Measurements from ENCODE around the gene FUBP1.
"Not testable (repeated sequence)": the region's sequence is repeated elsewhere in the genome, so short reads cannot be mapped to it uniquely, and the experiment has no call there.

The FUBP1 gene

GRCh38 chr1:77978969-77979876 is at the start of gene FUBP1:
FUBP1 (minus strand) TSS chr1:77979072; CDS start chr1:77979004, 68 bp downstream.
- DNase-seq (peak; percentile 95), ATAC-seq (replicated peaks) (peak; percentile 77 to 80)
- no peak within 1 kb of the TSS for H3K27ac Mint-ChIP-seq
- peaks cover 16 to 29% of the 10 kb centered on the region in 2 donors for H3K36me3 Mint-ChIP-seq
- no peaks in the 10 kb centered on the region for H3K27me3 Mint-ChIP-seq
- peaks cover 15 to 41% of the 10 kb centered on the region in 2 donors for H3K4me1 Mint-ChIP-seq
- H3K9me3 Mint-ChIP-seq = no peaks in the 10 kb centered on the region
- H3K4me3 Mint-ChIP-seq = no peak within 1 kb of the TSS

- H3K36me3 Mint-ChIP-seq = peaks cover 10 to 13% of the 10 kb centered on the region in 2 donors
- not testable (repeated sequence) for H3K27me3 Mint-ChIP-seq; H3K9me3 Mint-ChIP-seq; H3K4me3 Mint-ChIP-seq; ATAC-seq (replicated peaks); DNase-seq; H3K4me1 Mint-ChIP-seq; H3K27ac Mint-ChIP-seq
Observed at GRCh38 chr1:78021134-78021533, 42.3 kb upstream of the FUBP1 start.

- DNase-seq = no peak
- Mint-ChIP-seq H3K27me3 (no peaks in the 10 kb centered on the region), H3K36me3 (peaks cover 27 to 29% of the 10 kb centered on the region in 2 donors), H3K4me3 (no peak overlapping the region), H3K9me3 (peaks cover 0 to 3% of the 10 kb centered on the region in 2 donors), H3K27ac (no peak overlapping the region), H3K4me1 (peaks cover 0 to 6% of the 10 kb centered on the region in 2 donors)
- ATAC-seq (replicated peaks) = no peak
Observed at GRCh38 chr1:78019024-78019423, 40.2 kb upstream of the FUBP1 start.

- ATAC-seq (replicated peaks) (no peak), DNase-seq (no peak)
- H3K27me3 Mint-ChIP-seq = no peaks in the 10 kb centered on the region
- no peak overlapping the region for H3K27ac Mint-ChIP-seq
- H3K9me3 Mint-ChIP-seq = no peaks in the 10 kb centered on the region
- H3K4me3 Mint-ChIP-seq = no peak overlapping the region
- peaks cover 2 to 6% of the 10 kb centered on the region in 2 donors for H3K4me1 Mint-ChIP-seq
- H3K36me3 Mint-ChIP-seq = peaks cover 29% of the 10 kb centered on the region in 2 donors
Observed at GRCh38 chr1:78015148-78015547, 36.3 kb upstream of the FUBP1 start.

- no peaks in the 10 kb centered on the region for H3K9me3 Mint-ChIP-seq
- no peaks in the 10 kb centered on the region for H3K27me3 Mint-ChIP-seq
- H3K36me3 Mint-ChIP-seq = peaks cover 23% of the 10 kb centered on the region in 2 donors
- H3K4me1 Mint-ChIP-seq = peaks cover 2 to 16% of the 10 kb centered on the region in 2 donors
- ATAC-seq (replicated peaks) (no peak), DNase-seq (no peak)
- H3K4me3 Mint-ChIP-seq = no peak overlapping the region
- no peak overlapping the region for H3K27ac Mint-ChIP-seq
Observed at GRCh38 chr1:78011050-78011449, 32.2 kb upstream of the FUBP1 start.

- Mint-ChIP-seq H3K27ac (no peak overlapping the region), H3K9me3 (no peaks in the 10 kb centered on the region), H3K4me3 (no peak overlapping the region), H3K27me3 (no peaks in the 10 kb centered on the region), H3K4me1 (peaks cover 4 to 16% of the 10 kb centered on the region in 2 donors), H3K36me3 (peaks cover 13 to 17% of the 10 kb centered on the region in 2 donors)
- ATAC-seq (replicated peaks) = no peak
- no peak for DNase-seq
Observed at GRCh38 chr1:78009836-78010235, 31.0 kb upstream of the FUBP1 start.

GRCh38 chr1:78009276-78009675 is 30.4 kb upstream of the FUBP1 start:
- Mint-ChIP-seq H3K27me3 (no peaks in the 10 kb centered on the region), H3K4me1 (peaks cover 4 to 13% of the 10 kb centered on the region in 2 donors), H3K4me3 (no peak overlapping the region), H3K27ac (no peak overlapping the region), H3K9me3 (no peaks in the 10 kb centered on the region), H3K36me3 (peaks cover 9 to 15% of the 10 kb centered on the region in 2 donors)
- DNase-seq = no peak
- no peak for ATAC-seq (replicated peaks)

- H3K4me3 Mint-ChIP-seq = no peak overlapping the region
Observed at GRCh38 chr1:78007677-78008341, 28.9 kb upstream of the FUBP1 start.

GRCh38 chr1:78006521-78006920 is 27.6 kb upstream of the FUBP1 start:
- H3K27ac Mint-ChIP-seq = no peak overlapping the region
- peaks cover 9 to 27% of the 10 kb centered on the region in 2 donors for H3K4me1 Mint-ChIP-seq
- DNase-seq = no peak
- H3K36me3 Mint-ChIP-seq = peaks cover 0 to 6% of the 10 kb centered on the region in 2 donors
- H3K27me3 Mint-ChIP-seq = no peaks in the 10 kb centered on the region
- H3K9me3 Mint-ChIP-seq = no peaks in the 10 kb centered on the region
- no peak for ATAC-seq (replicated peaks)
- peak overlapping the region; percentile 60 to 80 for H3K4me3 Mint-ChIP-seq

More at GRCh38 chr1:78007677-78008341, 28.9 kb upstream of the FUBP1 start:
- no peaks in the 10 kb centered on the region for H3K9me3 Mint-ChIP-seq
- H3K27ac Mint-ChIP-seq = no peak overlapping the region
- H3K4me1 Mint-ChIP-seq = peaks cover 7 to 18% of the 10 kb centered on the region in 2 donors
- DNase-seq (no peak), ATAC-seq (replicated peaks) (no peak)
- peaks cover under 1 to 6% of the 10 kb centered on the region in 2 donors for H3K36me3 Mint-ChIP-seq
- H3K27me3 Mint-ChIP-seq = no peaks in the 10 kb centered on the region

- DNase-seq = no peak
- peak overlapping the region; percentile 58 to 80 for H3K4me3 Mint-ChIP-seq
- no peak for ATAC-seq (replicated peaks)
- H3K4me1 Mint-ChIP-seq = peaks cover 8 to 27% of the 10 kb centered on the region in 2 donors
- peaks cover 0 to 6% of the 10 kb centered on the region in 2 donors for H3K36me3 Mint-ChIP-seq
- H3K27ac Mint-ChIP-seq = peak overlapping the region; percentile 73
- H3K9me3 Mint-ChIP-seq = no peaks in the 10 kb centered on the region
- no peaks in the 10 kb centered on the region for H3K27me3 Mint-ChIP-seq
Observed at GRCh38 chr1:78005755-78006154, 26.9 kb upstream of the FUBP1 start.

GRCh38 chr1:78005448-78005722 is 26.5 kb upstream of the FUBP1 start:
- H3K4me3 Mint-ChIP-seq = peak overlapping the region; percentile 84 to 88
- DNase-seq = no peak
- no peak for ATAC-seq (replicated peaks)
- peaks cover 8 to 27% of the 10 kb centered on the region in 2 donors for H3K4me1 Mint-ChIP-seq
- H3K36me3 Mint-ChIP-seq = peaks cover 0 to 6% of the 10 kb centered on the region in 2 donors
- H3K27ac Mint-ChIP-seq = peak overlapping the region; percentile 100
- no peaks in the 10 kb centered on the region for H3K9me3 Mint-ChIP-seq
- H3K27me3 Mint-ChIP-seq = no peaks in the 10 kb centered on the region

GRCh38 chr1:78004719-78005447 is 26.0 kb upstream of the FUBP1 start, which contains the start of gene DNAJB4:
DNAJB4 (plus strand) TSS chr1:78004939; CDS start chr1:78005111, 172 bp downstream.
- peaks cover 8 to 27% of the 10 kb centered on the region in 2 donors for H3K4me1 Mint-ChIP-seq
- peak; percentile 96 to 97 for ATAC-seq (replicated peaks)

GRCh38 chr1:78003882-78004718 is 25.2 kb upstream of the FUBP1 start:
- Mint-ChIP-seq H3K9me3 (no peaks in the 10 kb centered on the region), H3K36me3 (peaks cover 0 to 6% of the 10 kb centered on the region in 2 donors), H3K4me1 (peaks cover 8 to 27% of the 10 kb centered on the region in 2 donors), H3K4me3 (peak overlapping the region; percentile 84 to 88), H3K27me3 (no peaks in the 10 kb centered on the region), H3K27ac (peak overlapping the region; percentile 100)
- DNase-seq (peak; percentile 74), ATAC-seq (replicated peaks) (peak; percentile 69 to 78)

More at GRCh38 chr1:78004719-78005447, 26.0 kb upstream of the FUBP1 start, which contains the start of gene DNAJB4:
- Mint-ChIP-seq H3K27me3 (no peaks in the 10 kb centered on the region), H3K36me3 (peaks cover 0 to 6% of the 10 kb centered on the region in 2 donors), H3K27ac (peak within 1 kb of the TSS; percentile 100), H3K4me3 (peak within 1 kb of the TSS; percentile 84 to 88), H3K9me3 (no peaks in the 10 kb centered on the region)
- peak; percentile 68 for DNase-seq

Data from stimulated activated naive B cell treated with anti-CD40 and anti-IgM and Interleukin-4, amounts not matched to agents 10 μg/mL and 1 μg/mL and 100 μg/mL, for 72 hours (primary cell).